ENCODE results near the gene ZDHHC14.
"Not testable (repeated sequence)": the region's sequence is repeated elsewhere in the genome, so short reads cannot be mapped to it uniquely, and the experiment has no call there.

The ZDHHC14 gene

DNA sequence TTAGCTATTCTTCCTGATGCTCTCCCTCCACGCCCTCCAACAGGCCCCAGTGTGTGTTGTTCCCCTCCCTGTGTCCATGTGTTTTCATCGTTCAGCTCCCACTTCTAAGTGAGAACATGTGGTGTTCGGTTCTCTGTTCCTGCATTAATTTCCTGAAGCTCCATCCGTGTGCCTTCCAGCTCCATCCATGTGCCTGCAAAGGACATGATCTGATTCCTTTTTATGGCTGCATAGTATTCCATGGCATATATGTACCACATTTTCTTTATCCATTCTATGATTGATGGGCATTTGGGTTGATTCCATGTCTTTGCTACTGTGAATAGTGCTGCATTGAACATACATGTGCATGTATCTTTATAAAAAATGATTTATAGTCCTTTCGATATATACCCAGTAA, 27.4 kb downstream of the ZDHHC14 start:
- DNase-seq = not testable (repeated sequence)

DNA sequence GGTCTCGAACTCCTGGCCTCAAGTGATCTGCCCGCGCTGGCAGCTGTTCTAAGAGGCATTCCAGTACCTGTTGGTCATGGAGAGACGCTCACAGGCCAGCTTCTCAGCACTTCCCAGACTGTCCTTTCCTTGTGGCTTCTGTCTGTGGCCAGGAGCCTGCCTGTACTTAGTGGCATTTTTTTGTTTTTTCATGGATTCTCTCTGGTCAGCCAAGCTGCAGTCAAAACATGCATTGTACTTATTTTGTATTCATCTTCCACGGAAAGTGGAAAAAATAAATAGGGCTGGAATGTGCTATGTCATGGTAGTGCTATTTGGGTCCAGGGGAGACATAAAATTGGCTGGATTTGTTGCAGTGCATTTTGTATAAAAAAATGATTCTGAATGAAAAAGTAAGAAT, 29.1 kb downstream of the ZDHHC14 start:
- no peak for DNase-seq

DNA sequence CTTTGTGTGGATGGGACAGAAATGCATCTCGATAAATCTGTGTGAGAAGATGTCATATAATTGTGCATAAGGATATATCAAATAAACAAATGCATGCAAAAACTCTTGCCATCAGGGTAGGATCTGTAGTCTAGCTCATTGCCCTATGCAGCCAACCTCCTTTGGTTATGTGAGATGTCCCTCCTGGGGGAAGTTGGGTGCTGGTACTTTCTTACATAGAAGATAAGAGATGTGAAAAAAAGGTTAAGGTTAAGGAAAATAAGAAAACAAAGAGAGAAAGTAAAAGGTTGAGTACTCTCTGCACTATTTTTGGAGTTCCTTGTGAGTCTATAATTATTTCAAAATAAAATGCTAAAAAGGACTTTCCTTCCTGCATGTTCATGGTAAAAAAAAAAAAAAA, 30.4 kb downstream of the ZDHHC14 start:
- no peak for DNase-seq

DNA sequence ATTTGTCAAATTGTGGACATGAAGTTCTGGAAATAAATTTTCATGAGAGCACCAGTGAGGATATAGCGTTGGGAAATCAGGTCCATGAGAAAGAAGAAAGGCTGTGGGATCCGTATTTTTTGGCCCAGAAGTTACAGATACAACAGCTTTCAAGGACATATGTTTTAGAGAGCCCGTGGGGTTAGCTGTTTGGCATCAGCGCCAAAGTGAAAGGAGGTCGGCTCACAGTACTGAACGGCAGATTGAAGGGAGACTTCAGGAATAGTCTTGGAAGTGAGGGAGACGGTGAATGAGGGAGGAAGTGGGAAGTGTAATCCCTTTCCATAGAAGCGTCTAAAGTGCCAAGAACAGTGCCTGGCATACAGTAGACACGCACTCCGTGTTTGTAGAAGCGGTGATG, 31.8 kb downstream of the ZDHHC14 start:
- no peak for DNase-seq

DNA sequence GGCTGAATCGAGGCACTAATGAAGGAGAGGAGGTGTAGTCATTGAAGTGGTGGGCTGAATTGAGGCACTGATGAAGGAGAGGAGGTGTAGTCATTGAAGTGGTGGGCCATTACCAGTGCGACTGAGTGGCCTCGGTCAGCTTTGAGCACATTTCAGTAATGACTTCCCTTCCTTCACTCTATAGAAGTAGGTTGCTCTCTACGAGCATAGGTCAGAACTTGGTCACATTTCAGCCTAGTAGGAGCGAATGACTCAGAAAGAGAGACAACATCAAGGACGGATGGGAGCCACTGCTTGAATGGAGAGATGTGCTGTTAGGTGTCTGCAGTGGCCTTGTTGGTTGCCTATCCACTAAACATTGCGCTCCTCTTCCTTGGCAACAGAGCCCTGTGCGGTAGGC, 39.5 kb downstream of the ZDHHC14 start:
- DNase-seq = no peak

DNA sequence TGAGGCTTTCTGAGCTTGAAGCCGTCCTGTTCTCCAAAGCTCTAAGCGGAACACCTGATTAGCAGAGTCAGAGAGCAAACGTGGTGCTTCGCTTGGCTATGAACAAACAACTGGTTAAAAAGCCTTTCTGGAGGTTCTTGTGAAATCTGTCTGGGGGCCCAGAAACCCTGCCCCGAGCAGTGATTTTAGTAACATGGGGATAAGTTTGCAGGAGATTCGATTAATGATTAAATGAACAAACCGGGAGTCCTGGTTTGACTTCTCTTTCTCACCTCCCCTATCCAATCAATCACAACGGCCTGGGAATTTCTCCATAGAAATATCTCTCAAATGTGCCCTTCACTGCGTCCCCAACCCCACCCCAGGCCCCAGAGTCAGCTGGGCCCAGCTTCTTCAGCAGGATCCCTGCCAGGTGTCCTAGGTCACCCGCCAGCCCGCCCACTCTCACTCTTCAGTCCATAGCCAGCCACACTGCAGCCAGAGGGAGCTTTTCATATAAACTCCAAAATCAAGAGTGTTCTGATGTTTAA, 43.6 kb downstream of the ZDHHC14 start:
- no peak for DNase-seq

DNA sequence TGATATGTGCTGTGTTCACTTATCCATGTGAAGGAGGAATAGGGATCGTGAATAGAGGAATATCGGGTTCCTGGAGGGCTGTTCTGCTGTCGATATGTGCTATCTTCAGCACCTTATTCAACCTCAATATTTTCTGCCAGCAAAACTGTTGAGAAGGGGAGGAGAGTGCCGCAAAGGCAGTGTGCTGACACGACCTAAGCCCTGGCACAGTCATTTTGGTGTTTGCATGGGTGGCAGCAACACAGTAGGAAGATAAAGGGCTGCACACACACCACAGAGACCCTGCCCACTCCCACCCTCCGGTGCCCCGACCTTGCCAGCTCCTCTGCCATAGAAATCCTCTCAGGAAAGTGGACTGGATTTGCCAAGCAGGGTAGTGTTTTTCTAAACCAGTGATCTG, 47.0 kb downstream of the ZDHHC14 start:
- DNase-seq = no peak

DNA sequence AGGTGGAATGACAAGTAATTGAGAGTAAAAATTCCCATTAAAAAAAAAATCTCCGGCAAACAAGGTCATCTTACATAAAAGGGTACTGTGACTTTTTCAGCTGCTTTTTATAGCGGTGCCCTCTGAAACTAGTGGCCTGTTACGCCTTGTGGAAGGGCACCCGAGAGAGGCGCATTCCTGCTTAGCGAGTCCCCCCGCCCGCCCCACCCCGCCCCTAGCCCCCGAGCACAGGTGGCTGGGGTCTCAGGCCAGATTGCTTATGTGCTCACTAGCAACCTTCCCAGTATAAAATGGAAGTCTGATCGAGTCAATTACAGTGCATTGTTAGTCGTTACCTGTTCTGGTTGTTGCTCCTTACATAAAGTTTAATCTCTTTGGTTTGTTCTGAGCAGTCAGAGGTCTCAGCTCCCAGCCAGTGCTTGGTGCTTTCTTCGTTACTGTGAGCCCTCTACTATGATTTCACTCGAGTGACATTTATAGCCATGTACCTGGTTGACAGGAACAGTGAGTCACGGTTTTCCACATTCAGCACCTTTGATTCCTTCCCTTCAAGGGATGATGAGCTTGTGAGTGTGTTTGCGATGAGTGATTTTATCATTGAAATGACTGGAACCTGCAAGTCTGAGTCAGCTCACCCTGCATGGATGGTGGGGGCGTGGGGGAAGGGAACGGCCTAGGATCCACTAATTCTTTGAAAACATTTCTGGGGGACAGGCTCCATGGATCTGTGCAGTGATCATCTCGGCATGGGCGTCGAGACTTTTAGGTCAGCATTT, 47.6 kb downstream of the ZDHHC14 start:
- no peak for DNase-seq

DNA sequence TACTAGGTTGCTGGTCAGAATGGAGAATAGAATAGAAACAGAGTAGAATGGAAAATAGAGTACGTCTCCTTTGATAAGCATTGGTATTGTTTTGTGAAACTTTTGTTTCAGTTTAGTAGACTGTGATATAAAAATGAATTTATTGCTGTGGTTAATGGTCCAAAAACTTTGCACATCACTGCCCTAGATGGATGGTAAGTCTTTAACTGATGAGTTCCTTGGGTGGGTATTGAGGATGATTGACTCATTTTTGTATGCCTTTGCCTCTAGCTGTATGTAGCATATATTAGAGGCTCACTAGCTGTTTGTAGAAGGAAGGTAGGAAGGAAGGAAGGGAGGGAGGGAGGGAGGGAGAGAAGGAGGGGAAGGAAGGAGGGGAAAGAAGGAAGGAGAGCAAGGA, 48.3 kb downstream of the ZDHHC14 start:
- DNase-seq = no peak

DNA sequence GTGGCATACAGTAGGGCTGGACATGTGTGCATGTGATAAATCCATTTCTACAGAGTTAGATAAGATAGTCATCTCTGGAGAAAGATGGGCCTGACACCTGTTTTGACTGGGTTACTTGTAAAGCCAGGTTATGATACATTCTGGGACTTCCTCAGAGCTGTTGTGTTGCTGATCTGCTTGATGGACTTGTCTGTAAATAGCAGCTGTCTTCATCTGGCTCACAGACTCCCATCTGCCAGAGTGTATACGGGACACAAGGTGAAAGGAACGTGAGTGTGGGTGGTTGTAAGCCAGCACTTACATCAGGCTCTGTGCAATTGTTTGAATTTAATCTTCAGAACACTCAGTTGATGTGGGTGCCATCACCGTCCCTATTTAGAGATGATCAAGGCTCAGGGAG, 49.8 kb downstream of the ZDHHC14 start:
- no peak for DNase-seq

DNA sequence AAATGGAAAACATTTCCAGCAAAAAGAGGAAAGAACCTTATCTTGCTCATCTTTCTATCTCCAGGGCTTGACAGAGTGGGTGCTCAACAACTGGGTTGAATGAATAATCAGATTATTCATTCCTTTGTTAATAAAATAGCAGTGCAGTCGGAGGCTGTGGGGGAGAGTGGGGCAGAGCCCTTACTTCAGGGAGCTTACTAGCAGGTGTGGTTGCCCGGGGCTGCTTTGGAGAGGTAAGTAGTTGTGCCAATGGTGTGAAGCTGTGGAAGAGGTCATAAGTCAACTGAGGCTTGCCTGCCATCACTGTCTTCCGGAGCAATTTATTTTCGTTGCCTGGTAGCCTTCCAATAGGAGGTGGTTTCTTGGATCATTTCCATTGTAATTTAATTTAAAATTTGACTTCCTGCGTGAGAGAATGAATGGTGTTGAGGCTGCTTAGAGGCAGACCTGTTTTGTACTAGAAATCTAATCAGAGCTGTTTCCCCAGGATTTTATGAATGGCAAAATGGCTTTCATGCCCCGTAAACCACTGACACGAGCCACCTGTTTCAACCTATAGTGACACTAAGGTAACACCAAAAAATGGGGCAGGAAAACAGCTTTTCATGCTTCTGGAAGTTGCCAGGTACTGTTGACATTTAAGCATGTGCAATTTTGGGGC, 51.4 kb downstream of the ZDHHC14 start:
- no peak for DNase-seq

DNA sequence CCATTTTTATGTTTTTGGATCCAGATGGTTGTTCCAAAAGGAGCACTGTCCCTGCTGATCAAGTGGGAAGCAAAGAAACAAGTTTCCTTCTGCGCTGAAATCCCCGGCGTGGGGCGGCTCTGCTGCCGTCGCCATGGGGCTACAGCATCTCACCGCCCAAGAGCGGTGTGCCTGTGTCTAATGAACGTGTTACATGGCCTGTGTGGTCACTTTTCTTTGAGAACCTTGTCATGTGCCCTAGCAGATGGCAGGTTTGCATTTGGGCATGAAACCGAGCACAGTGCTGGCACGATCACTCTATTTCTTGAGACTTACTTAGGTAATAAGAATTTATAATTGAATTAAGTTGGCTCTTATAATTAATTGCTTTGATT, 51.9 kb downstream of the ZDHHC14 start:
- no peak for DNase-seq

DNA sequence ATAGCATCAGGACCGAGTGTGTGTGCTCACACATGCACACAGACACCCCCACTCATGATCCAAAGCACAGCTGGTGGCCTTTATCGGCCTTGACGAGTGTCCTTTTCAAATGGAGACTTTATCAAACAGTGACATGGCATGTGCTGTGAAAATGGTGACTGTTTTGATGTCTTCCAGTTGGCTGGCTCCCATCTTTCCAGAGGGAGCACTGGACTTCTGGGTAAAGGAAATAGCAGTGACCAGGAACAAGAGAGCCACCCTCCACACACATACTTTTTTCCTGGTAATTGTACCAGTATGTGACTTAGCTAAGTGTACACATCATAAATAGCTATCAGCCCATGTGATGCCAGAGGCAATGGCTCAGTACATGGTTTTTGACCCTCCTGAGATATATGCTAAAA, 52.7 kb downstream of the ZDHHC14 start:
- no peak for DNase-seq

DNA sequence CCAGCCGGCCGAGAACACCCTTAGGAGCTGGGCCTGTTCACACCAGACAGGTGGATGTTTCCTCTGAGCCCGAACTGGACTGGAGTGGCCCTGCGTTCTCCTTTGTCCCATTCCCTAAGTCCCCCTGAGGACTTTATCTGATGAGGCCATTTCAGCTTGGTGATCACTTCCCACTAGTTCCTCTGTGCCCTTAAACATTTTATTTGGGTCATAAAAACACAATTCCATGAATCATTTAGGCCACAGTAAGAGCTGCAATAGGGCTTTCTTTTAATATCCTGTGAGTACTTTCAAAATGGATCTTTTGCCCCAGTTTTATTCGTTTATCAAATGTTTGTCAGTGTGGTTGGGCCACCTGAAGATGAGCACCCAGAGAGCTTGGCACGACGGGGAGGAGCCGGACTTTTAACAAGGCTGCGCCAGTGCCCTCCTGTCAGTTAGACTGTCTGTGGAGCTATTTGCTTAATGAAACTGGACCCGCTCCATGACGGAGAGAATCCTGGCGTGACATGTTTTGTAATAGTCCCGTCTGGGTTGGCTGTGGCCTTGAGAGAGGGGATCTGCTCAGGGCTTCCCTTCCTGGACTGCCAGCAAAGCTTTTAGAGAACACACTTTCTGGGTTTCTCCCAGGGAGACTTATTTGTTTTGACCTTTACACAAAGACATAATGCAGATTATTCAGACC, 53.5 kb downstream of the ZDHHC14 start:
- DNase-seq = no peak

DNA sequence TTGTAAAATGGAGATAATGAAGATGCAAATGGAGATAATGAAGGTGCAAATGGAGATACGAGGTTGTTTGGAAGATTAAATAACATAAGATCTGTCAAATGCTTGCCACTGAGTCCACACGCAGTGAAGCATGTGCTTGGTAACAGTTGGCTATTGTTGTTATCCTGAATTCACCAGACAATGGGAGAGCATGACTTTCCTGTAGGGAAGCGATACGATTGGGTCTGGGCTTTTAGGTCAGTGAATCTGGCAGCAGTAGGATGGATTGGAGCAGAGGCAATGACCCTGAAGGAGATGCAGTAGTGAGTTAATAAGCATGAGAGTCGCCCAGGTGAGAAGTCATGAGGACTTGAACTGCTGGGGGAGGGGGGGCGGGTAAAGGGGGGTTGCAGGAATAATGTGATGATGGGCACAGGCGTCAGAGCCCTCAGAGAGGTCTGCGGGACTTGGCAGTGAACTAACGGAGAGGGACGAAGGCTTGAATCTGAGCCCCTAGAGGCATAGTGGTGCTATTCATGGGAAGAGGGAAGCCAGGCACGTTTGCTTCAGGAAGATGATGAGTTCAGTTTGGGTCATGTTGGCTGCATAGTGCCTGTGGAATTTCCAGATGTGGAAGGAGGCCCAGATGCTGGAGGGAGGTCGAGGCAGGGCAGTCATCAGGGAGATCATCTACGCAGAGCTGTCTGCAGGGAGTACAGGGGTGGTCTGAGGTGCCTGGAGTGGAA, 55.4 kb downstream of the ZDHHC14 start:
- no peak for DNase-seq

DNA sequence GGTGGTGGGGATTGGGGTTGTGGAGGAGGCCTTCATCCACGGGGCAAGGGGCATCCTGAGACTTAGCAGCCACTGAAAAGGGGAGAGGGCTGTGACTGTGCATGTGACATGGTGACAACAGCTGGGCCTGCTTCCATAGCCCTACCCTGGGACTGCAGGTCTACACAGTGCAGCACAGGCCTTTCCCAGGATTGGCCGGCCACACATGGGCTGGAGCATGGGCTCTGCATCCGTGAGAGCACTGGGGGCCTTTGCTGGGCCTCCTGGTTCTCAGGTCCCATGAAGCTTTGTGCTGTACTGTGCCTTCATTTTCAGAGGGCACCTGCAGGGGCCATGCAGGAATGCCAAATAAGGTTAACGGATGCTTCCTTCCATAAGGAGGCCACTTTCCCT, 56.0 kb downstream of the ZDHHC14 start:
- no peak for DNase-seq

DNA sequence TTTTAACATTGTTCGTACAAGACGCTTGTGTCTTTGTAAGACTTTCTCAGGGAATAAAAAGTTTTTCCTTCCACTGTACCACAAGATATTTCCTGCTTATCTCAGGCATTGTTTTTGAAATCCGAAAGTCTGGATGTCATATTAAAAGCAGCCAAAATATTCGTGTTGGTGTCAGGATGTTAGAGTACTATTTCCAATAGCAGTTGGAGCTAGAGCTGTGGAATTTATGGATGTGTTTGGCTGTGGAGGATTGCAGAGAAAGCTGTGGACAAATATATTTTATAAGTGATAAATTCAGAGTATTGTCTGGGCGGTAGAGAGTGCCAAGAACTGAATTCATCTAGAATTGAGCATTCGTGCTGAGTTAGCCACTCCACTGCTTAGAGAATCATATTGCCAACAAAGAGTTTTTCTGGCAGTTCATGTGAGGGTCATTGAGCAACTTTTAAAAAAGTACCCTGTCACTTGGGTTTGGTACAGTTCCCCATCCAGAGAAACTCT, 57.7 kb downstream of the ZDHHC14 start:
- no peak for DNase-seq

DNA sequence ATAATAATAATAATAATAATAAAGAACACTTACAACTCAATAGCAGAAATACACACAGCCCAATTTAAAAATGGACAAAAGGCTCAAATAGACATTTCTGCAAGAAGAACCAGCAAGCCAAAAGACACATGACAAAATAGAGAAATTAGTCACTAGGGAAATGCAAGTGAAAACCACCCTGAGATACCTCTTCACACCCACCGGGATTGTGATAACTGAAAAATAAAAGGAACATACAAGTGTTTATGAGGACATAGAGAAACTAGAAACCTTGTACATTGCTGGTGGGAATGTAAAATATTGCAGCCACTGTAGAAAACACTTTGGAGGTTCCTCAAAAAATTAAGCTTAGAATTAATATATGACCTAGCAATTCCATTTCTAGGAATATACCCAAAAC, 59.2 kb downstream of the ZDHHC14 start:
- no peak for DNase-seq

DNA sequence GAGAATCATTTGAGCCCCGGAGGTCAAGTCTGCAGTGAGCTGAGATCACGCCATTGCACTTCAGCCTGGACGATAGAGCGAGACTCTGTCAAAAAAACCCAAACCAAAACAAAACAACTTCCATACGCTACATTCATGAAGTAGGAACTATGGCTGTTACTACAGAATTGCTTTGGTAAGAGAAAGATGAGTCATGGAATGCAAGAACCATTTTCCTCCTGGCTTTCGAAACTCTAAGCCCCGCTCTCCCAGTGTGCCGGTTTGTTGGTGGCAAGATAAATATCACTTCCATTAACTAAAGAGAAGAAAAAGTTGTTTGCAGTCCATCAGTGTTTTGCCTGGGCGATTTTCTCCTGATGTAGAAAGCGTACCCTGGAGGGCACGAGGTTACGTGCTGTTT, 61.3 kb downstream of the ZDHHC14 start:
- no peak for DNase-seq

DNA sequence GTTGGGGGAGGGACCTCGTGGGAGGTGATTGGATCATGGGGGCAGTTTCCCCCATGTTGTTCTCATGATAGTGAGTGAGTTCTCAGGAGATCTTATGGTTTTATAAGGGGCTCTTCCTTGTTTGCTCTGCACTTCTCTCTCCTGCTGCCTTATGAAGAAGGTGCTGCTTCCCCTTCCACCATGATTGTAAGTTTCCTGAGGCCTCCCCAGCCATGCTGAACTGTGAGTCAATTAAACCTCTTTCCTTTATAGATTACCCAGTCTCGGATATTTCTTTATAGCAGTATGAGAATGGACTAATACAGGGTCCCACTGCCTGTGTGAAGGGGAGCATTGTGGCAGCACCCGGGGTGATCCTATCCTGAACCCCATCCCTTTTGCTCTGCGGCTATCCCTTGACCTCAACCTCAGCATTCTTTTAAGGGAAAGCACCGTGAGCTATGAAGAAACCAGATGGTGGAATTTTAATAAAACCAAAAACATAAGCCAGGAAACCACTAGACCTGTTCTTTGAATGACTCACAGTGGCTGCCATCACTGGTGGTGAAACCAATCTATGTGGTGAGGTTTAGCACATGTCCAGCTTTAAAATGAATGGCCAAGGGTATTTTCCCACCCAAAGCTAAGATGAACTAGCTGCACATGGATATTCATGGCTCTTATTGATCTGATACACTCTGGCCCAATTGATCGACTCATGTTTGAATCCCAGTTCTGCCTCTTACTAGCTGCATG, 62.2 kb downstream of the ZDHHC14 start:
- DNase-seq = no peak

DNA sequence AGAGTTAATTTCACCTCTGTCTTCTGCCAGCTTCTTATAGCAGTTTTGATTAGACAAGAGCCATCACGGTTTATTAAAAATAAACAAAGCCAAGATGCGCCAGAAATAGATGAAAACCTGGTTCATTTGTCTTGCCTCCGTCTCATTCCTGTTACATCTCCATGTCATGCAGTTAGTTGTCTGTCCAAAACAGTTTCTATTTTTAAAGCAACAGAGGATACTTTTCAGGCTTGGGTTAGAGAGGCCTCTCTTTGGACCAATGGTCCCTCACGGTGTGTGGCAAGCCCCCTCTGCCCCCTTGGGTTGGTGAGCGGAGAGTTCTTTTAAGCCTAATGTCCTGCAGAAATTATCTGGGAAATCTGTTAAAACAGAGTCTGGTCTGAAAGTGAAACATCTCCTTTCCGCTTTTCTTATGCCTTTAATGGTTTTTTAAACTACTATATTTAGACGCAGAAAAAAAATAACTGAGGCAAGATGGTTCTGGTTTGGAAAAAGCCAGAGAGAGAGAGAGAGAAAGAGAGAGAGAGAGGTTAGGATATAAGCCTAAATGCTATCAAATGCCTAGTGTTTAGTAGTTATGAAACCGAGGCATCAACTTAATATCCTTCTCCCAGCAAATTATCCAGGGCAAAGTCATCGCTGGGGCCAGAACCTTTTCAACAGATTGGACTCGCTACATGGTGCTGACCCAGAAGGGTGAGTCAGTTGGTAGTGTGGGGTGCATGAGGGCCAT, 64.5 kb downstream of the ZDHHC14 start:
- DNase-seq = no peak

DNA sequence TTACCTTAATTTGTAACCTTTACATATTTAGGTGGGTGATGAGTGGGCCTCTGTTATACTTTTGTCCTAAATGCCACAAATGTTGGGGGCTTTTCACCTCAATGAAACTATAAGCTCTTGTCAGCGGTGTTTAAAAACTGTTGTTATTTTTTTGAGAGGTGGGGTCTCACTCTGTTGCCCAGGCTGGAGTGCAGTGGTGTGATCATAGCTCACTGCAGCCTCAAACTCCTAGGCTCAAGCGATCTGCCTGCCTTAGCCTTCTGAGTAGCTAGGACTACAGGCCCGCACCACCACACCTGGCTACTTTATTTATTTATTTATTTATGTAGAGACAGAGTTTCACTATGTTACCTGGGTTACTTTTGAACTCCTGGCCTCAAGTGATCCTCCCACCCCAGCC, 66.7 kb downstream of the ZDHHC14 start:
- DNase-seq = no peak
